Mesenchymal stem cell (in vitro differentiated cells and primary cell): ENCODE measurements around the gene TSKS.

Experiments
- DNase-seq: peaks from one replicate; pipeline ENCODE4 v3.0.0-alpha.2; 2013
- H2AFZ ChIP-seq: one replicate; pipeline ENCODE4 v1.6.1; 2013; ENCODE audit warnings: low read depth, mild to moderate bottlenecking, control low read depth, inconsistent platforms, low read length, moderate library complexity
- H2AK5ac ChIP-seq: 2 replicates; pipeline ENCODE4 v1.6.1; 2013; ENCODE audit warnings: low read length, moderate library complexity, mild to moderate bottlenecking, inconsistent platforms; ENCODE audit not compliant: severe bottlenecking
- H2BK120ac ChIP-seq: one replicate; pipeline ENCODE4 v1.6.1; 2013; ENCODE audit warnings: low read depth, mild to moderate bottlenecking, inconsistent platforms, low read length, moderate library complexity
- H2BK12ac ChIP-seq, 2 experiments: one replicate each; pipeline ENCODE4 v1.6.1; 2013; ENCODE audit warnings: inconsistent platforms in 2 of 2, low read length in 2 of 2, mild to moderate bottlenecking in 2 of 2, moderate library complexity in 2 of 2, control low read depth in 1 of 2
- H2BK15ac ChIP-seq: one replicate; pipeline ENCODE4 v1.6.1; 2013; ENCODE audit warnings: mild to moderate bottlenecking, low read depth, inconsistent platforms; ENCODE audit not compliant: poor library complexity, severe bottlenecking
- H2BK5ac ChIP-seq: 2 replicates; pipeline ENCODE4 v1.6.1; 2013; ENCODE audit warnings: low read depth, mild to moderate bottlenecking, low read length, control low read depth, inconsistent platforms; ENCODE audit not compliant: poor library complexity, severe bottlenecking
- H3K14ac ChIP-seq, 2 experiments: one replicate each; pipeline ENCODE4 v1.6.1; 2013; ENCODE audit warnings: inconsistent platforms in 2 of 2, low read length in 2 of 2, control low read depth in 1 of 2, mild to moderate bottlenecking in 1 of 2, moderate library complexity in 1 of 2
- H3K18ac ChIP-seq, 2 experiments: one replicate each; pipeline ENCODE4 v1.6.1; 2013; ENCODE audit warnings: inconsistent platforms in 2 of 2, low read length in 2 of 2, control low read depth in 1 of 2, low read depth in 1 of 2, mild to moderate bottlenecking in 1 of 2
- H3K23ac ChIP-seq, 2 experiments: one replicate each; pipeline ENCODE4 v1.6.1; 2013; ENCODE audit warnings: inconsistent platforms in 2 of 2, low read length in 2 of 2, mild to moderate bottlenecking in 2 of 2, moderate library complexity in 2 of 2, control low read depth in 1 of 2
- H3K27ac ChIP-seq: 2 replicates; pipeline ENCODE4 v1.5.1; 2013; ENCODE audit warnings: mild to moderate bottlenecking, moderate library complexity, low read length, control low read depth, inconsistent platforms; ENCODE audit not compliant: poor library complexity, severe bottlenecking
- H3K27me3 ChIP-seq, 2 experiments: 2 replicates each; pipeline versions ENCODE4 v1.6.1 to v1.7.0; 2013; ENCODE audit warnings: low read length in 2 of 2, mild to moderate bottlenecking in 2 of 2, moderate library complexity in 2 of 2, control low read depth in 1 of 2, inconsistent platforms in 1 of 2; ENCODE audit not compliant: control insufficient read depth in 1 of 2, insufficient read depth in 1 of 2
- H3K36me3 ChIP-seq, 2 experiments: 2 replicates each; pipeline versions ENCODE4 v1.6.1 to v1.7.0; 2013; ENCODE audit warnings: low read length in 2 of 2, control low read depth in 1 of 2, inconsistent platforms in 1 of 2, low read depth in 1 of 2, mild to moderate bottlenecking in 1 of 2; ENCODE audit not compliant: insufficient read depth in 2 of 2, control insufficient read depth in 1 of 2
- H3K4ac ChIP-seq, 2 experiments: one replicate each; pipeline ENCODE4 v1.6.1; 2013; ENCODE audit warnings: inconsistent platforms in 2 of 2, low read length in 2 of 2, mild to moderate bottlenecking in 2 of 2, moderate library complexity in 2 of 2, control low read depth in 1 of 2, low read depth in 1 of 2
- H3K4me1 ChIP-seq: 2 replicates; pipeline ENCODE4 v1.6.1; 2013; ENCODE audit warnings: low read depth, low read length, control low read depth; ENCODE audit not compliant: control insufficient read depth, insufficient read depth
- H3K4me2 ChIP-seq: 2 replicates; pipeline ENCODE4 v1.6.1; 2013; ENCODE audit warnings: low read length, mild to moderate bottlenecking, inconsistent platforms; ENCODE audit not compliant: poor library complexity, severe bottlenecking
- H3K4me3 ChIP-seq, 2 experiments: 2 replicates each; pipeline versions ENCODE4 v1.5.1 to v1.7.0; 2013; ENCODE audit warnings: low read length in 2 of 2, mild to moderate bottlenecking in 2 of 2, control low read depth in 1 of 2, low read depth in 1 of 2; ENCODE audit not compliant: insufficient read depth in 1 of 2
- H3K79me1 ChIP-seq: replicated peaks from 2 replicates; pipeline ENCODE4 v1.6.1; 2013; ENCODE audit warnings: mild to moderate bottlenecking, control low read depth, low read length, inconsistent platforms; ENCODE audit not compliant: poor library complexity, severe bottlenecking
- H3K9ac ChIP-seq: 2 replicates; pipeline ENCODE4 v1.7.0; 2013; ENCODE audit warnings: mild to moderate bottlenecking, low read length, moderate library complexity
- H3K9me3 ChIP-seq: 2 replicates; pipeline ENCODE4 v1.7.0; 2013; ENCODE audit warnings: mild to moderate bottlenecking, low read length; ENCODE audit not compliant: control insufficient read depth
- H4K8ac ChIP-seq: one replicate; pipeline ENCODE4 v1.6.1; 2013; ENCODE audit warnings: inconsistent platforms, mild to moderate bottlenecking, low read length, moderate library complexity
- H4K91ac ChIP-seq: one replicate; pipeline ENCODE4 v1.6.1; 2013; ENCODE audit warnings: mild to moderate bottlenecking, low read length, inconsistent platforms
- WGBS: methylation state at CpG from one replicate; pipeline ENCODE4 v1.1.7; 2013; ENCODE audit warnings: mixed read lengths; 5-methylcytosine and 5-hydroxymethylcytosine counted together

The TSKS gene

DNA sequence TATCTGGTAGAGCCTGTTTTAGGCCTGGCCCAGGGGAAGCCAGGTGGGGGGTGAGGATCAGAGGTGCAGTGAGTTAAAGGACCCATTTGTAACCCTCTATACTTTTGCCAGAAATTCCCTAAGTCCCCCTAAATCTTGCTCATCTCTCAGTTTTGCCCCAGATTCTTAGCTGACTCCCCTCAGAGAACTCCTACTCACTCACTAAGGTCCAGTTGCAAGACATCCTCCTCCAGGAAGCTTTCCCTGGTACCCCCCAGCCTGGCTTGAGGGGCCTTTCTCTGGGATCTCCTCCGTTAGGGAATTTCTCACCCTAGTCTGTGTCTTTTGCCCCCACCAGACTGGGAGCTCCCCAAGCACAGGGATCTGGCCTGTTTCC, 1.9 kb downstream of the TSKS start:
- H3K18ac ChIP-seq, result no peak overlapping the region
- H3K27me3 ChIP-seq, result no peaks in the 10 kb centered on the region
- no peak overlapping the region for H4K91ac ChIP-seq

DNA sequence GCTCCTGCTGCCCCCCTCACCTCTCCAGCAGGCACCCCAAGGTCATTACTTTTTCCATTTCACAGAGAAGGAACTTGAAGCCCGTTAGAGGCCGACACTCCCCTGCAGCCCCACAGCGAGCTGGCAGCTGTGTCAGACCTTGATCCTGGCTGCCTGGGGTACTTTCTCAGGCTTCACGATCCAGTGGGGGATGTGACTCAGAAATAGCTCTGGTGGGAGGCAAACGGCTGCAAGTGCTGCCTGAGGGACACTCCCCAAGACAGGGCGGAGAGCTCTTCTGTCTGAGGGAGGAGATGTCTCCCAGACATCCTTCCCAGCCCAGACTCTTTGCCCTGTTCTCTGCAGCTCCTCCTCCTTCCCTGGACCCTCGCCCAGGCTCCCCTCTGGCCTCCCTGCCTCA, 4.8 kb downstream of the TSKS start:
- 10% methylated on average over 7 of the region's 7 CpGs for WGBS
- H2BK12ac ChIP-seq, result peak overlapping the region in 1 of 2 experiments; percentile 83
- H3K4ac ChIP-seq, result peak overlapping the region in 1 of 2 experiments; percentile 85
- peak overlapping the region; percentile 6 for H4K91ac ChIP-seq
- H3K18ac ChIP-seq, result peak overlapping the region; percentile 4 to 96
- H3K4me2 ChIP-seq, result no peak overlapping the region
- no peak overlapping the region for H2BK5ac ChIP-seq
- no peaks in the 10 kb centered on the region for H3K27me3 ChIP-seq
- H4K8ac ChIP-seq, result peak overlapping the region; percentile 10
- H3K14ac ChIP-seq, result peak overlapping the region in 1 of 2 experiments; percentile 65
- no peak overlapping the region for H3K23ac ChIP-seq
- H3K9me3 ChIP-seq, result peaks cover 6% of the 10 kb centered on the region
- no peak overlapping the region for H3K27ac ChIP-seq
- H2AFZ ChIP-seq, result peak overlapping the region; percentile 48
- peaks cover 7% of the 10 kb centered on the region for H3K4me1 ChIP-seq
- H2BK15ac ChIP-seq, result peak overlapping the region; percentile 6
- H3K79me1 ChIP-seq, result no peaks in the 10 kb centered on the region
- peak overlapping the region; percentile 35 for H2AK5ac ChIP-seq
- peak overlapping the region; percentile 68 for H3K9ac ChIP-seq
- no peak overlapping the region for H3K4me3 ChIP-seq
- H2BK120ac ChIP-seq, result peak overlapping the region; percentile 56
- no peaks in the 10 kb centered on the region for H3K36me3 ChIP-seq
- DNase-seq, result peak; percentile 71

More for the DNA sequence above, 1.9 kb downstream of the TSKS start:
- H2BK15ac ChIP-seq, result no peak overlapping the region
- no peaks in the 10 kb centered on the region for H3K36me3 ChIP-seq
- H3K23ac ChIP-seq, result no peak overlapping the region
- H2AFZ ChIP-seq, result no peak overlapping the region
- H3K4me2 ChIP-seq, result no peak overlapping the region
- H3K27ac ChIP-seq, result no peak overlapping the region
- WGBS, result 71% methylated on average over 1 of the region's 1 CpG
- no peak overlapping the region for H2BK120ac ChIP-seq
- H2BK12ac ChIP-seq, result no peak overlapping the region
- no peak overlapping the region for H2AK5ac ChIP-seq
- H2BK5ac ChIP-seq, result no peak overlapping the region
- H3K4me3 ChIP-seq, result peak overlapping the region in 1 of 2 experiments; percentile 36
- no peak overlapping the region for H4K8ac ChIP-seq
- H3K9me3 ChIP-seq, result no peaks in the 10 kb centered on the region
- peak overlapping the region; percentile 78 for H3K9ac ChIP-seq
- no peak overlapping the region for H3K4ac ChIP-seq
- peaks cover 10% of the 10 kb centered on the region for H3K4me1 ChIP-seq
- no peak for DNase-seq
- no peak overlapping the region for H3K14ac ChIP-seq
- H3K79me1 ChIP-seq, result no peaks in the 10 kb centered on the region

DNA sequence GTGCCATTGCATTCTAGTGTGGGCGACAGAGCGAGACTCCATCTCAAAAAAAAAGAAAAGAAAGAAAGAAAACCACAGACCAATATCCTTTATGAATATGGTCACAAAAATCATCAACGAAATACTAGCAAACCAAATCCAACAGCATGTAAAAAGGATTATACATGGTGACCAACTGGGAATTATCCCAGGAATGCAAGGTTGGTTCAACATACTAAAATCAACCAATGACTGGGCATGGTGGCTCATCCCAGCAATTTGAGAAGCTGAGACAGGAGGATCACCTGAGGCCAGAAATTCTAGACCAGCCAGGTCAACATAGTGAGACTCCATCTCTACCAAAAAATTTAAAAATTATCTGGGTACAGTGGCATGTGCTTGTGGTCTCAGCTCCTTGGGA, 7.2 kb downstream of the TSKS start:
- H4K8ac ChIP-seq, result no peak overlapping the region
- no peak overlapping the region for H3K14ac ChIP-seq
- no peak overlapping the region for H3K9ac ChIP-seq
- 98% methylated on average over 3 of the region's 3 CpGs for WGBS
- H3K36me3 ChIP-seq, result no peaks in the 10 kb centered on the region
- no peak overlapping the region for H2AFZ ChIP-seq
- H3K9me3 ChIP-seq, result peaks cover 10% of the 10 kb centered on the region
- no peak overlapping the region for H3K18ac ChIP-seq
- H3K4me3 ChIP-seq, result no peak overlapping the region
- H2BK5ac ChIP-seq, result no peak overlapping the region
- no peak overlapping the region for H3K23ac ChIP-seq
- peaks cover 7% of the 10 kb centered on the region for H3K4me1 ChIP-seq
- no peak overlapping the region for H2BK120ac ChIP-seq
- no peak overlapping the region for H2AK5ac ChIP-seq
- DNase-seq, result no peak
- no peaks in the 10 kb centered on the region for H3K27me3 ChIP-seq
- no peak overlapping the region for H3K27ac ChIP-seq
- H3K79me1 ChIP-seq, result no peaks in the 10 kb centered on the region
- no peak overlapping the region for H3K4ac ChIP-seq
- H4K91ac ChIP-seq, result no peak overlapping the region
- H2BK12ac ChIP-seq, result no peak overlapping the region
- H3K4me2 ChIP-seq, result no peak overlapping the region
- H2BK15ac ChIP-seq, result no peak overlapping the region

DNA sequence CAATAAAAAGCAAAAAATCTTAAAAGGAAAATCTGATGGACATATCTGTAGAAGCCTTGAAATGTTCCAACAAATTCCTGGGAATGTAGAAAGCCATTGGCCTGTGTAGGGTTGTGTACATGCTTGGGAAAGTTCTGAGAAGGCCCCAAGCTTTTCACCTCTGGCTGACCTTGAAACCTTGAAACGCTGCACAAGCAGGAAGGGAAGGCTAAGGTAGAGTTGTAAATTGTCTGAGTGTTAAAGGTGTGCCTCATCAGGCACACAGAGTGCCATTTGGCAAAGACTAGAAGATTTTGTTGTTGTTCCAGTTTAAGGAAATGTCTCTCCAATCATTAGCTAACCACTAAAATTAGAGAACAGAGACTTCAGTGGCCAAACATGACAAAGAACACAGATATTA, 10.4 kb downstream of the TSKS start:
- Histone ChIP-seq H3K4ac (no peak overlapping the region), H3K9ac (no peak overlapping the region)

More for the DNA sequence above, 10.4 kb downstream of the TSKS start:
- Histone ChIP-seq H3K4me3 (no peak overlapping the region), H3K36me3 (no peaks in the 10 kb centered on the region), H3K4me1 (no peaks in the 10 kb centered on the region), H3K23ac (no peak overlapping the region), H2AK5ac (no peak overlapping the region), H4K91ac (no peak overlapping the region), H3K14ac (no peak overlapping the region), H3K79me1 (no peaks in the 10 kb centered on the region), H2BK5ac (no peak overlapping the region), H2AFZ (no peak overlapping the region), H2BK120ac (no peak overlapping the region), H3K27ac (no peak overlapping the region), H2BK15ac (no peak overlapping the region), H3K9me3 (peaks cover 10% of the 10 kb centered on the region), H3K4me2 (no peak overlapping the region), H3K27me3 (no peaks in the 10 kb centered on the region), H3K18ac (no peak overlapping the region), H4K8ac (no peak overlapping the region), H2BK12ac (no peak overlapping the region)
- 67% methylated on average over 1 of the region's 1 CpG for WGBS
- no peak for DNase-seq
